B cell (primary cell): ENCODE measurements around the gene EPN2. TPM values are rescaled to one million over a fixed set of nuclear protein-coding genes. Genes with fewer than 3 reads are reported as not detected.

Source experiments
- ATAC-seq: fragments of 200-7000 bp; cut with Tn5 transposase; one replicate; pipeline ENCODE4 v1.10.0; 2021; ENCODE audit warnings: low read depth, mild to moderate bottlenecking, moderate number of reproducible peaks, moderate library complexity
- CTCF ChIA-PET: fragments of 350-600 bp; sonication (Branson Sonifier 250); formaldehyde crosslinking; loops from one replicate; lab custom pipeline; 2021; ENCODE audit warnings: antibody characterized with exemption, inconsistent platforms; lab: Charles Lee
- POLR2A ChIA-PET: fragments of 350-600 bp; sonication (Branson Sonifier 250); formaldehyde crosslinking; loops from one replicate; lab custom pipeline; 2021; ENCODE audit warnings: antibody characterized with exemption; lab: Charles Lee
- DNase-seq: peaks from one replicate; pipeline ENCODE4 v3.0.0; 2013
- H2AFZ ChIP-seq: 2 replicates; pipeline ENCODE4 v1.6.1; 2012; ENCODE audit warnings: mild to moderate bottlenecking, low read depth, low read length; ENCODE audit not compliant: insufficient read depth, poor library complexity, severe bottlenecking
- H3K27ac ChIP-seq, 2 donors: 1 replicate in 1 of 2; 2 replicates in 1 of 2; pipeline ENCODE4 v1.5.1; 2012 to 2013; ENCODE audit warnings: low read length in 2 of 2, mild to moderate bottlenecking in 2 of 2, moderate library complexity in 1 of 2
- H3K27me3 ChIP-seq, 4 experiments: fragments of 200-600 bp in 1 of 4; sonication (generic) in 1 of 4; replicated peaks in 1 of 4; 1 replicate in 2 of 4; 2 replicates in 2 of 4; pipeline versions ENCODE4 v1.6.1 to v1.7.0; 2013 to 2016; ENCODE audit warnings: low read length in 3 of 4, mild to moderate bottlenecking in 2 of 4, mixed read lengths in 1 of 4, moderate library complexity in 1 of 4; ENCODE audit not compliant: insufficient read depth in 4 of 4, control insufficient read depth in 3 of 4; ENCODE audit errors: control extremely low read depth in 1 of 4
- H3K36me3 ChIP-seq, 2 experiments: replicated peaks in 1 of 2; 1 replicate in 1 of 2; 2 replicates in 1 of 2; pipeline versions ENCODE4 v1.6.1 to v1.7.1; 2013; ENCODE audit warnings: low read length in 1 of 2; ENCODE audit not compliant: insufficient read depth in 2 of 2, control insufficient read depth in 1 of 2; ENCODE audit errors: control extremely low read depth in 1 of 2, extremely low read depth in 1 of 2
- H3K4me1 ChIP-seq, 2 donors: fragments of 200-600 bp in 1 of 2; sonication (generic) in 1 of 2; 1 replicate in 1 of 2; 2 replicates in 1 of 2; pipeline versions ENCODE4 v1.5.1 to v1.6.1; 2013 to 2017; ENCODE audit warnings: low read length in 2 of 2; ENCODE audit not compliant: control insufficient read depth in 2 of 2, insufficient read depth in 2 of 2
- H3K4me2 ChIP-seq: replicated peaks from 2 replicates; pipeline ENCODE3; 2012; ENCODE audit warnings: mild to moderate bottlenecking, low read depth, low read length; ENCODE audit not compliant: poor library complexity, severe bottlenecking
- H3K4me3 ChIP-seq, 5 experiments: fragments of 200-600 bp in 1 of 5; sonication (generic) in 1 of 5; 1 replicate in 3 of 5; 2 replicates in 2 of 5; pipeline versions ENCODE4 v1.5.1 to v1.7.0; 2011 to 2016; ENCODE audit warnings: low read length in 4 of 5, mild to moderate bottlenecking in 4 of 5, low read depth in 2 of 5, control low read depth in 1 of 5, moderate library complexity in 1 of 5; ENCODE audit not compliant: insufficient read depth in 1 of 5; ENCODE audit errors: control extremely low read depth in 1 of 5, extremely low read depth in 1 of 5
- H3K79me2 ChIP-seq: fragments of 200-600 bp; sonication (generic); one replicate; pipeline ENCODE4 v1.6.0; 2016; ENCODE audit warnings: low read length; ENCODE audit not compliant: control insufficient read depth, insufficient read depth
- H3K9ac ChIP-seq: fragments of 200-600 bp; sonication (generic); 2 replicates; pipeline ENCODE4 v1.6.1; 2017; ENCODE audit warnings: mild to moderate bottlenecking, low read length, moderate library complexity
- H3K9me3 ChIP-seq, 3 donors: one replicate each; pipeline versions ENCODE4 v1.6.1 to v1.7.1; 2013; ENCODE audit warnings: low read length in 2 of 3; ENCODE audit not compliant: control insufficient read depth in 2 of 3, insufficient read depth in 1 of 3; ENCODE audit errors: control extremely low read depth in 1 of 3
- H4K20me1 ChIP-seq: 2 replicates; pipeline ENCODE4 v1.6.0; 2012; ENCODE audit warnings: mild to moderate bottlenecking, low read length; ENCODE audit not compliant: insufficient read depth, control insufficient read depth, poor library complexity, severe bottlenecking
- H3K27ac Mint-ChIP-seq: one replicate; pipeline ENCODE4 v1.8.0; 2021; ENCODE audit warnings: mixed read lengths
- H3K27me3 Mint-ChIP-seq: one replicate; pipeline ENCODE4 v1.8.0; 2021; ENCODE audit warnings: mixed read lengths
- H3K4me1 Mint-ChIP-seq: one replicate; pipeline ENCODE4 v1.8.0; 2021; ENCODE audit warnings: mixed read lengths
- H3K4me3 Mint-ChIP-seq: one replicate; pipeline ENCODE4 v1.8.0; 2021; ENCODE audit warnings: mixed read lengths
- H3K9me3 Mint-ChIP-seq: one replicate; pipeline ENCODE4 v1.8.0; 2022; ENCODE audit warnings: mixed read lengths; ENCODE audit not compliant: insufficient read depth
- EZH2 ChIP-seq: IDR thresholded peaks from 2 replicates; pipeline ENCODE4 v1.6.1; 2012; ENCODE audit warnings: borderline replicate concordance, low read depth, mild to moderate bottlenecking, moderate library complexity, low read length; ENCODE audit not compliant: insufficient read depth, poor library complexity, severe bottlenecking
- whole genome bisulfite sequencing: methylation state at CpG from one replicate; pipeline ENCODE4 v1.1.5; 2013; ENCODE audit warnings: missing lambda C conversion rate; ENCODE audit not compliant: insufficient coverage; 5-methylcytosine and 5-hydroxymethylcytosine counted together
- intact Hi-C: fragments of 100-400 bp; cut with micrococcal nuclease; formaldehyde crosslinking; loops from one replicate; pipeline ENCODE4 v1.10.0; 2022
- polyA plus RNA-seq: library from polyadenylated mRNA; depleted of rRNA; stranded (reverse); fragments of >200 nt; gene quantifications from 2 replicates; pipeline ENCODE4 v1.2.3, GENCODE V29; 2012
- total RNA-seq, 2 donors: library from RNA; stranded (reverse); fragments of 120-200 nt in 1 of 2; gene quantifications; 1 replicate in 1 of 2; 2 replicates in 1 of 2; pipeline versions ENCODE4 v1.2.3 to v1.2.4, GENCODE V29; 2013 to 2022
- TF ChIP-seq, protein P1 (sequence below): fragments of 200-600 bp; IDR thresholded peaks from one replicate; pipeline ENCODE4 v1.8.0; 2022; ENCODE audit warnings: antibody characterized with exemption, mild to moderate bottlenecking

EPN2 gene
- total and polyA plus RNA-seq, 2 donors (not counting 1 experiment from before 2014, with no cell fraction given), result 15.7 to 35.6 TPM

- WGBS, result 85% methylated on average over 3 of the region's 7 CpGs
- H3K4me2 ChIP-seq, result no peak overlapping the region
- no peak overlapping the region for H2AFZ ChIP-seq
- intact Hi-C loops, result no loop called here
- Mint-ChIP-seq H3K27me3 (peaks cover 17% of the 10 kb centered on the region), H3K27ac (no peak overlapping the region), H3K9me3 (no peaks in the 10 kb centered on the region), H3K4me1 (peaks cover 8% of the 10 kb centered on the region), H3K4me3 (no peak overlapping the region)
- no peaks in the 10 kb centered on the region for H3K36me3 ChIP-seq
- no peak overlapping the region for H3K4me3 ChIP-seq
- H3K27ac ChIP-seq, result no peak overlapping the region
- CTCF ChIA-PET, result interaction anchor here (0.9 to 1.2 kb wide), 2 partner anchors 14 to 20 kb away, joined by 3 read pairs; no protein-coding TSS in a partner anchor
- H3K4me1 ChIP-seq, result peaks cover 0 to 14% of the 10 kb centered on the region in 2 donors
- no peaks in the 10 kb centered on the region for H3K79me2 ChIP-seq
- no peak for ATAC-seq
- no peaks in the 10 kb centered on the region for H3K9me3 ChIP-seq
- peaks cover 0 to 3% (median 0%) of the 10 kb centered on the region in 4 experiments for H3K27me3 ChIP-seq
- DNase-seq, result no peak
- no peaks in the 10 kb centered on the region for H4K20me1 ChIP-seq
- no peak overlapping the region for H3K9ac ChIP-seq
- POLR2A ChIA-PET, result no interaction called here
- TF ChIP-seq EZH2, result no peak
- TF ChIP-seq, protein P1, sequence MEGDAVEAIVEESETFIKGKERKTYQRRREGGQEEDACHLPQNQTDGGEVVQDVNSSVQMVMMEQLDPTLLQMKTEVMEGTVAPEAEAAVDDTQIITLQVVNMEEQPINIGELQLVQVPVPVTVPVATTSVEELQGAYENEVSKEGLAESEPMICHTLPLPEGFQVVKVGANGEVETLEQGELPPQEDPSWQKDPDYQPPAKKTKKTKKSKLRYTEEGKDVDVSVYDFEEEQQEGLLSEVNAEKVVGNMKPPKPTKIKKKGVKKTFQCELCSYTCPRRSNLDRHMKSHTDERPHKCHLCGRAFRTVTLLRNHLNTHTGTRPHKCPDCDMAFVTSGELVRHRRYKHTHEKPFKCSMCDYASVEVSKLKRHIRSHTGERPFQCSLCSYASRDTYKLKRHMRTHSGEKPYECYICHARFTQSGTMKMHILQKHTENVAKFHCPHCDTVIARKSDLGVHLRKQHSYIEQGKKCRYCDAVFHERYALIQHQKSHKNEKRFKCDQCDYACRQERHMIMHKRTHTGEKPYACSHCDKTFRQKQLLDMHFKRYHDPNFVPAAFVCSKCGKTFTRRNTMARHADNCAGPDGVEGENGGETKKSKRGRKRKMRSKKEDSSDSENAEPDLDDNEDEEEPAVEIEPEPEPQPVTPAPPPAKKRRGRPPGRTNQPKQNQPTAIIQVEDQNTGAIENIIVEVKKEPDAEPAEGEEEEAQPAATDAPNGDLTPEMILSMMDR, result no peak
Observed at GRCh38 chr17:19342611-19343255, 105.6 kb downstream of the EPN2 start.

DNA sequence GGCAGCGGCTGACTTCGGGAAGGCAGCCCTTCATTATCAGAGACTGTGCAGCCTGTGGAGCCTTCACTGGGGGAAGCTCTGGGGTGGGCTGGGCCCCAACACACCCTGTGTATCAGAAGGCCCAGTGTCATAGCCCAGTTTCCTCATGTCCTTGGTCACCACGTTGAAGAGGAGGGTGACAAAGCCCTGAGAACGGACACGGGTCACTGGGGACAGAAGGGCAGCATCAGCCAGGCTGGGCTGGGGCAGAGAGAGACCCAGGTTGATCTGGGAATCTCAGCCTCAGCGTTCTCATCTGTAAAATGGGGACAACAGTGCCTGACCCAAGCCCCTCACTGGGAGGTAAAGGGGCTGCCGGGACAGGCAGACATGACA, 106.1 kb downstream of the EPN2 start:
- Histone ChIP-seq H3K4me1 (peaks cover 0 to 11% of the 10 kb centered on the region in 2 donors), H3K79me2 (no peaks in the 10 kb centered on the region), H3K27ac (no peak overlapping the region), H3K4me2 (no peak overlapping the region), H3K9me3 (no peaks in the 10 kb centered on the region), H2AFZ (no peak overlapping the region), H4K20me1 (no peaks in the 10 kb centered on the region), H3K27me3 (peaks cover 0 to 3% (median 0%) of the 10 kb centered on the region in 4 experiments), H3K9ac (no peak overlapping the region), H3K4me3 (no peak overlapping the region), H3K36me3 (no peaks in the 10 kb centered on the region)
- intact Hi-C loops, result no loop called here
- ATAC-seq (no peak), DNase-seq (no peak)
- WGBS, result 88% methylated on average over 7 of the region's 7 CpGs
- peaks cover 8% of the 10 kb centered on the region for H3K4me1 Mint-ChIP-seq
- no peak overlapping the region for H3K4me3 Mint-ChIP-seq
- ChIA-PET POLR2A (no interaction called here), CTCF (no interaction called here)
- peaks cover 17% of the 10 kb centered on the region for H3K27me3 Mint-ChIP-seq
- TF ChIP-seq EZH2, result no peak
- TF ChIP-seq, protein P1, result no peak
- H3K9me3 Mint-ChIP-seq, result no peaks in the 10 kb centered on the region
- no peak overlapping the region for H3K27ac Mint-ChIP-seq
